ENCODE results near the gene SLC22A3. TPM values are rescaled to one million over a fixed set of nuclear protein-coding genes. Genes with fewer than 3 reads are reported as not detected.

SLC22A3 gene, protein sequence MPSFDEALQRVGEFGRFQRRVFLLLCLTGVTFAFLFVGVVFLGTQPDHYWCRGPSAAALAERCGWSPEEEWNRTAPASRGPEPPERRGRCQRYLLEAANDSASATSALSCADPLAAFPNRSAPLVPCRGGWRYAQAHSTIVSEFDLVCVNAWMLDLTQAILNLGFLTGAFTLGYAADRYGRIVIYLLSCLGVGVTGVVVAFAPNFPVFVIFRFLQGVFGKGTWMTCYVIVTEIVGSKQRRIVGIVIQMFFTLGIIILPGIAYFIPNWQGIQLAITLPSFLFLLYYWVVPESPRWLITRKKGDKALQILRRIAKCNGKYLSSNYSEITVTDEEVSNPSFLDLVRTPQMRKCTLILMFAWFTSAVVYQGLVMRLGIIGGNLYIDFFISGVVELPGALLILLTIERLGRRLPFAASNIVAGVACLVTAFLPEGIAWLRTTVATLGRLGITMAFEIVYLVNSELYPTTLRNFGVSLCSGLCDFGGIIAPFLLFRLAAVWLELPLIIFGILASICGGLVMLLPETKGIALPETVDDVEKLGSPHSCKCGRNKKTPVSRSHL
- total RNA-seq: 10.2 and 13.5 TPM in 2 replicates

DNA sequence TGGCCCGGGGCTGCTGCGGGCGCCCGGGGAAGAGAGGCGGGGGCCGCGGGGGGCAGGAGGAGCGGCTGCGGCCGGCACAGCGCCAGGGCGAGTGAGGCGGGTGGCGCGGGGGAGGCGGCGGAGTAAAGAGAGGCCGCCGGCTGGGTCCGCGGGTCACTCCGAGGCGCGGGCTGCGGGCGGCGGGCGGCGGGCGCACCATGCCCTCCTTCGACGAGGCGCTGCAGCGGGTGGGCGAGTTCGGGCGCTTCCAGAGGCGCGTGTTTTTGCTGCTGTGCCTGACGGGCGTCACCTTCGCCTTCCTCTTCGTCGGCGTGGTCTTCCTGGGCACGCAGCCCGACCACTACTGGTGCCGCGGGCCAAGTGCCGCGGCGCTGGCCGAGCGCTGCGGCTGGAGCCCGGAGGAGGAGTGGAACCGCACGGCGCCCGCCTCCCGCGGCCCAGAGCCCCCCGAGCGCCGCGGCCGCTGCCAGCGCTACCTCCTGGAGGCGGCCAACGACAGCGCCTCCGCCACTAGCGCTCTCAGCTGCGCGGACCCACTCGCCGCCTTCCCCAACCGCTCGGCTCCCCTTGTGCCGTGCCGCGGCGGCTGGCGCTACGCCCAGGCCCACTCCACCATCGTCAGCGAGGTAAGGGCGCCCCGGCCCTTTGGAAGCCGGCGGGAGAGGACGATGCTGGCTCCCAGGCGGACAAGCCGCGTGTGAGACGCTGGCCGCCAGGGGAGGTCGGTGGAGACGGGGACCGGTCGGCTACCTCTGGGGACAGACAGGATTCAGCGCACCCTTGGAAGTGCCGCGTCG, at the start of gene SLC22A3:
Gene SLC22A3, plus strand, starts transcription at position 156 of the 797 bp plus-strand sequence. Its CDS starts 42 bp downstream, at position 198.

Other genes starting within 250 kb of the SLC22A3 start
- 0.40 and 0.46 TPM in 2 replicates for gene SLC22A1, start 226.6 kb upstream of the SLC22A3 start, total RNA-seq
- 0.07 and 1.7 TPM in 2 replicates for gene SLC22A2, start 89.6 kb upstream of the SLC22A3 start, total RNA-seq

All from smooth muscle cell of the pulmonary artery (primary cell).